ENCODE measurements around the gene UTS2R.
"Not testable (repeated sequence)": the region's sequence is repeated elsewhere in the genome, so short reads cannot be mapped to it uniquely, and the experiment has no call there.

Gene UTS2R

GRCh38 chr17:82375359-82376041, 3.9 kb downstream of the UTS2R start:
- no peak for DNase-seq (ENCODE audit: low read depth)

GRCh38 chr17:82376042-82376730, 4.6 kb downstream of the UTS2R start:
- DNase-seq (ENCODE audit: low read depth): no peak

GRCh38 chr17:82377294-82377693, 5.7 kb downstream of the UTS2R start:
- not testable (repeated sequence) for DNase-seq (ENCODE audit: low read depth)

- no peak for DNase-seq (ENCODE audit: low read depth)
Measured at GRCh38 chr17:82377924-82378740, 6.6 kb downstream of the UTS2R start.

- no peak for DNase-seq (ENCODE audit: low read depth)
Measured at GRCh38 chr17:82378741-82379021, 7.1 kb downstream of the UTS2R start.

- no peak for DNase-seq (ENCODE audit: low read depth)
Measured at GRCh38 chr17:82380860-82381702, 9.5 kb downstream of the UTS2R start.

GRCh38 chr17:82381703-82382009, 10.1 kb downstream of the UTS2R start:
- DNase-seq (ENCODE audit: low read depth): not testable (repeated sequence)

- DNase-seq (ENCODE audit: low read depth): not testable (repeated sequence)
Measured at GRCh38 chr17:82382220-82382932, 10.8 kb downstream of the UTS2R start.

- DNase-seq (ENCODE audit: low read depth): no peak
Measured at GRCh38 chr17:82382933-82383255, 11.3 kb downstream of the UTS2R start.

GRCh38 chr17:82383411-82383810, 11.8 kb downstream of the UTS2R start:
- no peak for DNase-seq (ENCODE audit: low read depth)

- DNase-seq (ENCODE audit: low read depth): no peak
Measured at GRCh38 chr17:82384051-82384729, 12.6 kb downstream of the UTS2R start.

- DNase-seq (ENCODE audit: low read depth): no peak
Measured at GRCh38 chr17:82384730-82385481, 13.3 kb downstream of the UTS2R start.

GRCh38 chr17:82385559-82386254, 14.1 kb downstream of the UTS2R start:
- DNase-seq (ENCODE audit: low read depth): no peak

- DNase-seq (ENCODE audit: low read depth): no peak
Measured at GRCh38 chr17:82386255-82386831, 14.8 kb downstream of the UTS2R start.

- DNase-seq (ENCODE audit: low read depth): no peak
Measured at GRCh38 chr17:82386881-82387704, 15.5 kb downstream of the UTS2R start.

GRCh38 chr17:82387705-82388106, 16.1 kb downstream of the UTS2R start:
- no peak for DNase-seq (ENCODE audit: low read depth)

GRCh38 chr17:82388223-82388921, 16.8 kb downstream of the UTS2R start:
- DNase-seq (ENCODE audit: low read depth): no peak

- no peak for DNase-seq (ENCODE audit: low read depth)
Measured at GRCh38 chr17:82388922-82389283, 17.3 kb downstream of the UTS2R start.
